Activated gamma-delta T cell (primary cell): ENCODE data around the gene ZEB1.
"Not testable (repeated sequence)": the region's sequence is repeated elsewhere in the genome, so short reads cannot be mapped to it uniquely, and the experiment has no call there.

ENCODE experiments used
- DNase-seq: peaks from one replicate; lab custom pipeline; 2025; lab: John Stamatoyannopoulos, UW

Gene ZEB1

DNA sequence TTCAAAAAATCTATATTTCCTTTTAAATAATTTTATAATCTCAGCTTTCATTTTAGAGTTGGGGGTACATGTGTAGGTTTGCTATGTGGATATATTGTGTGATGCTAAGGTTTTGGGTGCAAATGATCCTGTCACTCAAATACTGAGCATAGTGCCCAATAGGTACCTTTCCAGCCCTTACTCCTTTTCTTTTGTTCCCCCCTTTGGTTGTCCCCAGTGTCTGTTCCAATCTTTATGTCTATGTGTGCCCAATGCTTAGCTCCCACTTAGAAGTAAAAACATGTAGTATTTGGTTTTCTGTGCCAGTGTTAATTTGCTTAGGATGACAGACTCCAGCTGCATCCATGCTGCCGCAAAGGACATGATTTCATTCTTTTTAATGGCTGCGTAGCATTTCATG, 103.6 kb downstream of the ZEB1 start:
- no peak for DNase-seq

DNA sequence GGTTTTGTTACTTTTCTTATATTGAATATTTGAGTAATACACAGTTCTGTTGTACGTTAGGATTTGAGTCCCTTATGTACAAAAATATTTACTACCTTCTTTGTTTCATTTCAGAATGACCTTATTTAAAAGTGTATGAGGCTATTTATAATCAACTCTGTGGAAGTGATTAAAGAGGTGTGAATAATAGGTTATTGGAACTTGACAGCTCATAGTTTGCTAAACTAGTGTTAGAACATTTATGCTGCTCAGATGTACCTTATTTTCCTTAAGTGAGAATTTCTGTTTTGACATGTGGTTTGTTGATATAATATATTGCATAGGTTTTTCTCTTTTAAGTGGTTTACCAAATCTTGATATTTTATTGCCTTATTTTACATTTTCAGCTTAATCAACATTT, 105.5 kb downstream of the ZEB1 start:
- no peak for DNase-seq

DNA sequence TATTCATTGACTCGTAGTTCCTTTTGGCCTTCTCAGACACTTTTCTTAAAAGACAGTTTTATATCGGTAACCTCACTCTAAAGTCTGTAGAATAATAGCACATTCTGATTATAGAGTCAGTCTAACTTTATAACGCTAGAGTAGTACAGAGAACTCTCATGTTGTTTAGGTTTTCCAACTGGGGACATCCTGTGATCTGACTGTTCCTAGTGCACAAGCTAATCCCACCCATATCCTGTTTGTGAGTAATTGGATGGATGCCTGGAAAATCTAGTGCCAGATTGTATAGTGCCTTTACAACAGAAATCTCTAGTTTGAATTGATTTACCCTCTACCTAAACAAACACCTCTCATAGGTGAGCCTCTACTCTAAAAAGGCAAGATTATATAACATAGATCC, 107.4 kb downstream of the ZEB1 start:
- DNase-seq = no peak

DNA sequence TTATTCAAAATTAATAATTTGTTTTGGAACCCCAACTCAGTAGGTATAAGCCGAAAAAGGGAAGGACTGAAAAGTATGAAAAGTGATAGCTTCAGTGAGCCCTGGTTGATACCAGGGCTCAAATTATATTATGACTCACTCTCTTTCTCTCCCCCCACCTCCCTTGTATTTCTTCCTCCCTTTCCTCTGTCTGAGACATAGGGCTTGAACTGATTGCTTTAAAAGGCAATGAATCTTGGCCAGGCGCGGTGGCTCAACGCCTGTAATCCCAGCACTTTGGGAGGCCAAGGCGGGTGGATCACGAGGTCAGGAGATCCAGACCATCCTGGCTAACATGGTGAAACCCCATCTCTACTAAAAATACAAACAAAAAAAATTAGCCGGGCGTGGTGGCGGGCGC, 108.3 kb downstream of the ZEB1 start:
- not testable (repeated sequence) for DNase-seq

DNA sequence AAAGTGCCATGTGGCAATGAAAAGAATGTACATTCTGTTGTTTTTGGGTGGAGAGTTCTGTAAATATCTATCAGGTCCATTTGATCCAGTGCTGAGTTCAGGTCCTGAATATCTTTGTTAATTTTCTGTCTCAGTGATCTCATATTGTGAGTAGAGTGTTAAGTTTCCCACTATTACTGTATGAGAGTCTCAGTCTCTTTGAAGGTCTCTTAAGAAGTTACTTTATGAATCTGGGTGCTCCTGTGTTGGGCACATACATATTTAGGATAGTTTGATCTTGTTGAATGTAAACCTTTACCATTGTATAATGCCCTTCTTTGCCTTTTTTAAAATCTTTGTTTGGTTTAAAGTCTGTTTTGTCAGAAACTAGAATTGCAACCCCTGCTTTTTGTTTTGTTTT, 109.5 kb downstream of the ZEB1 start:
- not testable (repeated sequence) for DNase-seq

DNA sequence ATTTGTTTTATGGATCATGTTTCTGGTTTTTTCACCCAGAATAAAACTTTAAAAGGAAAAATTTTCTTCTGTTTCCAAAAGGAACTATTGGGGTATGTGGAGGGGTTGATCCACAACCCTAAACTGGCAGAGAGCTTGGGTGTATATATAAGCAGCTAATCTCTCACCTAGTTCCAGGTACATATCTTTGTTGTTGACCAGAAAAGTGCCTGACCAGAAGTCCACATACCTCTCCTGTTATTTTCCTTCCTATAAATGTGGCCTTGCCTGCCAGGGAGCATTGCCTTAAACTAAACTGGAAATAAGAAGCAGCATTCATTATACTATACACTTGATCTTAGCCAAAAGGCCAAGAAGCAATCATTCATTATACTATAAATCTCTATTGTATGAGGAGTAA, 112.0 kb downstream of the ZEB1 start:
- no peak for DNase-seq

DNA sequence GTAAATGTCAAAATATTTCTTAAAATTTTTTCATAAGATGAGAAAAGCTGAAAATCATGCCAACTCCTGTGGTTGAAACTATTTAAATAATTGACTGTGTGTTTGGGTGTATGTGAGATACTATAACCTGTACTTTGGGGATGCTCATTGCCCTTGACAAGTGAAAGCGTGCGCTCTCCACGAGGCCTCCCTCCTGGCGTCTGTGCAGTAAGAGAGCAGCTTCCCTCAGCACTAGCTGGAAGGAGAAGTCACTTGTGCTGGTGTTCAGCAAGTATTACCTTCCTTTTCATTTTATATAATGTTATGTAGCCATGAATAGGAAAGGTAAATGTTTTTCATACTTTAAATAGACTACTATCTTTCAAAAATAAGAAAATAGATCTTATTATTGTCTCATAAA, 118.9 kb downstream of the ZEB1 start:
- DNase-seq = no peak

DNA sequence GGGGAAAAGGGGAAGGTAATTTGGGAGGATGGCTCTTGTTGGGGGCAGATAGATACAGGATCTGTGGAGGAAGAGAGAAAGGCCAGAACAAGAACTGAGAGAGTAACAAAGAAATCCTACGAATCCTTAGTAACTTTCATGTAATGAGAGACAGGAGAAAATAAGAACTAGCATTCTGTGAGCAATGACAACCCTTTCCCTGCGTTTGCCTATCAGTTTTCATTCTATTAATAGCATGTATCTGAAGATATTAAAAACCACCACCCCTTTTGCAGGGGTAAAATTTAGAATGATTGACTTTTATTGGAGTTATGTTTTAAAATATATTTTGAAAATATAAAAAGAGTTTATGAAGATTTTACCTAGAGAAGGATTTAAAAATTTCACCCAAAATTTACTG, 132.8 kb downstream of the ZEB1 start:
- no peak for DNase-seq

DNA sequence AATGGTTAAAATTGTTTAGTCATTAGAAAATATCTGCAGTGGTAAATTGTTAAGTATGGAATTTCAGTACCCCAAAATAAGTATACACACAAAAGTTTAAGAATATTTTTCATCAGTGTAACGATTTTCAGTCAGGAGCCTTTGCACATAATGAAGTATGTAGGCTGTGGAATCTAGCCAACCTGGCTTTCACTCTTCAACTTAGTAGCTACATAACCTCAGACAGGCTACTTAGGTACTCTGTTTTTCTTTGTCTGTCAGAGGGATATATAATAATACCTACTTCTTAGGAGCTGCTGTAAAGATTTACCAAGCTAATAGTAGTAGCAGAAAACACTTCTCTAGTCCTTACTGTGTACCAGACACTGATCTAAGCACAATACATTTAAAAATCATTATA, 137.5 kb downstream of the ZEB1 start:
- no peak for DNase-seq

DNA sequence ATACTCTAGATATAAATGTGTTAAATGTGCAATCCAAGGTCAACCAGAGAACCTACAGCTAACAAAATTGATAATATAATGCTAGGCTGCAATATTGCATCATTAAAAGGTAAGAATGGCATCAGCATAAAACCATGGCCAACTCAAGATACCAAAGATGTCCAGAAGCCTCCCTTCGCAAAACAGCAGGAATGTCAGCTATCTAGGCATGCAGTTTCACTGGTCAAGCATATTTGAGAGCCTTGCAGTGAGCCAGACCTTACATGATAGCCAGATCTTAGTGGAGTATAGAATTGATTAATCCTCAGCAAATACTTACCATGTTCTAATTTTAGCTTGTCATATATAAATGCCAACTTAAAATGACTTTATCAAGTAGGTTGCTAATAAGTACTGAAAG, 138.8 kb downstream of the ZEB1 start:
- no peak for DNase-seq

DNA sequence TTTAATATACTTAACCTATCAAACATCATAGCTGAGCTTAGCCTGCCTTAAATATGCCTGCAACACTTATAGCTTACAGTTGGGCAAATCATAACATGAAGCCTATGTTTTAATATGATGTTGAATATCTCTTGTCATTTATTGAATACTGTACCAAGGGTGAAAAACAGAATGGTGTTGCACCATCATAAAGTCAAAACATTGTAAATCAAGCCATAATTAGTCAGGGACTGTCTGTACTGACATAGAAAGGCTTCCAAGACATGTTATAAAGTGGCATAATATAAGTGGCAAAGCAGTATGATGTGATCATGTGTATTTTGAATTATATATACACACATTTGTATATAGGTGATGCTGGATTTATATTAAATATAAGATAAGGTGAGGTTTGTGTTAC, 140.0 kb downstream of the ZEB1 start:
- no peak for DNase-seq

DNA sequence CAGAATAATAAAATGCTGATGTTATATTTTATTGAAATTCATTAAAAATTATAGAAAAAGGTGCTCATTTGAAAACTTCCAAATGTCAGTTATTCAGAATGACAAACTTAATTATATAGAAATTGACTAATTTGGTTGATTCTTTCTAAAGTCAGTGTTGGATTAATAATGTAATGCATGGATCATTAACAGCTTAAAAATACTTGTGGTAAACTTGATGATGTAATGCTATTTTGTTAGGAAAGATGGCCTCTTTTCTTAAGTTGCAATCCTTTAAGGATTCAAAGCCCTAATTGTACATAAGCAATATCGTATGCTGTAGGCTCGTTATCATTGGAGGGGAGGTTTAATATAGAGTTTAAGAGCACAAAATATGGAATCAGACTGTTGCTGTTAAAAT, 141.2 kb downstream of the ZEB1 start:
- no peak for DNase-seq

DNA sequence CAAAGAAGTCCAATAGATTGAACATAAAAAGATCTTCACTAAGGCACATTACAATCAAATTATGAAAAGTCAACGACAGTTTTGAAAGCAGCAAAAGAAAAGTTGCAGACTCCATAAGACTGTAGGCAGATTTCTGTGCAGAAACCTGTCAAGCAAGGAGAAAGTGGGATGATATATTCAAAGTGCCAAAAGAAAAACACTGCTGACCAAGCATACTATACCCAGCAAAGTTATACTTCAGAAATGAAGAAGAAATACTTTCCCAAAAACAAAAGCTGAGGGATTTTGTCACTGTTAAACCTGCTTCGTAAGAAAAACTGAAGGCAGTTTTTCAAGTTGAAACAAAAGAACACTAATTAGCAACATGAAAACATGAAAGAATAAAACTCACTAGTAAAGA, 145.5 kb downstream of the ZEB1 start:
- no peak for DNase-seq

DNA sequence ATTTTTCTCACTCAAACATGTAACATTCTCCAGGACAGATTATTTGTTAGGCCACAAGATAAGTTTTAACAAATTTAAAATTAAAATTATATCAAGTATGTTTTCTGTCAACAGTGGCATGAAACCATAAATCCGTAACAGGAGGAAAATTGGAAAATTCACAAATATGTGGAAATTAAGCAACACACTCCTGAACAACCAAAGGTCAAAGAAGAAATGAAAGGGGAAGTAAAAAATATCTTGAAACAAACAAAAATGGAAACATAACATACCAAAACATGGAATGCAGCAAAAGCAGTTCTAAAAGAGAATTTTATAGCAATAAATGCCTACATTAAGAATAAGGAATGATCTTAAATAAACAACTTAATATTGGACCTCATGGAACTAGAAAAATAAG, 147.3 kb downstream of the ZEB1 start:
- DNase-seq = no peak

DNA sequence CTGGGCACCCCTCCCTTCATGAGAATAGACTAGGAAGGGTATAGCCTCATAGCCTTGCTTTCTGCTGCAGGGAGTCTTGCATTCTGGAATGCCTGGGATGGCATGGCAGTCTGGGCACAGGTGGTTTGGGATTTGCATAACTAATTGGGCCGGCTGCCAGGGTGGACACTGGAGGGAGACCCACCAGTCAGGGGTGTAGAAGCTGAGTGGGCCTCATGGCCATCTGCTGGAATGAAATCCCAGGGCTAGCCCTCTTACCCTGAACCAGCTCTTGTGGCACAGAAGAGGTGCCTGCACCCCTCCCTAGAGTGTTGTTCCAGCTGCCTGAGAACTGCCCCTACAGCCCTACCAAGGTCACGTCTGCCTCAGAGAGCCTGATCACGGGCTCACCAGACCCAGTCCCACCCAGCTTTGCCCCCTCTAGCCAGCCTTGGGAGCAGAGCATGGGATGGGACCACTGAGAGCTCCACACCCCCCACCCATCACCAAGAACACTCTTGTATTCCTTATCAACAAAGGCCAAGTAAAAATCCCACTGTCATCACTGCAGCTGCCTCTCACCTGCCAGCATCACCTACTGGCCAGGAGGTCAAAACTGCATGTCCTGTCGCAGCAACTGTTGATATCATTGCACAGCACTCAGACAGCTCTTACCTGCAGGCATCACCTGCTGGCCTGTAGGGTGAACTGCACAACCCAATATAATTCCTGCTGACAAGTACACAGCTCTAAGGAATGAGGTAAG, 148.9 kb downstream of the ZEB1 start:
- DNase-seq = no peak

DNA sequence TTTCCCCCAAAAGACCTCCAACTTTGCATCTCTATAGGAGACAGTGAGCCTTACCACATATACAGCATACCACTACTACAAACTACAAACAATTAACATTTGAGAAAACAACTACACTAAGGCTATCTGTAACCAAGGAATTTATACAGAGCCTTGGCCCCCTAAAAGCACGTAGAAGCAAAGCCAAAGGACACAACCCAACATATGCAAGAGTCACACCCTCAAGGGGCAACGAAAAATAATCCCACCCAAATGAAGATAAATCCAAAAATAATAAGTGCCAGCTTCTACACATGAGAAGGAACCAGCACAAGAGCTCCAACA, 149.5 kb downstream of the ZEB1 start:
- no peak for DNase-seq

DNA sequence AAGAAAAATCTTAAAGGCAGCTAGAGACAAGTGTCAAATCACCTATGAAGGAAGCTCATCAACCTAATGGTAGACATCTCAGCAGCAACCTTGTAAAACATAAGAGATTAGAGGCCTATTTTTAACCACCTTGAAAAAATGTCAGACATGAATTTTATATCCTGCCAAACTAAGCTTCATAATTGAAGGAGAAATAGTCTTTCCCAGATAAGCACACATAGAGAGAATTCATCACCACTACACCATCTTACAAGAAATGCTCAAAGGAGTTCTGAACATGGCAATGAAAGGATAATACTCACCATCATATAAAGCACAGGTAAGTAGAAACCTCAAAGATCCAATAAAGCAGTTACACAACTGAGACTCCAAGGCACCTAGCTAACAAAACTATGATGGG, 156.5 kb downstream of the ZEB1 start:
- no peak for DNase-seq

DNA sequence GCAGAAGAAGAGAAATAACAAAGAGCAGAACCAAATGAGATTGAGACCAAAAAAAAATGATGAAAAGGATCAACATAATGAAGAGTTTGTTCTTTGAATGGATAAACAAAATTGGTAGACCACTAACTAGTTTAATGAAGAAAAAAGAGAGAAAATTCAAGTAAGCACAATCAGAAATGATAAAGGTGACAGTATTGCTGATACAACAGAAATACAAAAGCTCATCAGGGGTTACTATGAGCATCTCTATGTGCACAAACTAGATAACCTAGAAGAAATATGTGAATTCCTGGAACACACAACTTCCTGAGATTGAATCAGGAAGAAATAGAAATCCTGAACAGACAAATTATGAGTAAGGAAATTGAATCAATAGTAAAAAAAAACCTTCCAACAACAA, 157.1 kb downstream of the ZEB1 start:
- no peak for DNase-seq

DNA sequence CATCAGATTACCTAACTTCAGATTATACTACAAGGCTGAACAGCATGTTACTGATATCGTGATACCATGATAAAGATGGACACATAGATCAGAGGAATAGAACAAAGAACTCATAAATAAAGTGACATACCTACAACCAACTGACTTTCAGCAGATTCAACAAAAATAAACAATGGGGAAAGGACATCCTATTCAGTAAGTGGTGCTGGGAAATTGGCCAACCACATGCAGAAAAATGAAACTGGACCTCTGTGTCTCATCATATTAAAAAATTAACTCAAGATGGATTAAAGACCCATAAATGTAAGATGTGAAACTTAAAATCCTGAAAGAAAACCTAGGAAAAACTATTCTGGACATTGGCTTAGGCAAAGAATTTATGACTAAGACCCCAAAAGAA, 158.6 kb downstream of the ZEB1 start:
- DNase-seq = no peak

DNA sequence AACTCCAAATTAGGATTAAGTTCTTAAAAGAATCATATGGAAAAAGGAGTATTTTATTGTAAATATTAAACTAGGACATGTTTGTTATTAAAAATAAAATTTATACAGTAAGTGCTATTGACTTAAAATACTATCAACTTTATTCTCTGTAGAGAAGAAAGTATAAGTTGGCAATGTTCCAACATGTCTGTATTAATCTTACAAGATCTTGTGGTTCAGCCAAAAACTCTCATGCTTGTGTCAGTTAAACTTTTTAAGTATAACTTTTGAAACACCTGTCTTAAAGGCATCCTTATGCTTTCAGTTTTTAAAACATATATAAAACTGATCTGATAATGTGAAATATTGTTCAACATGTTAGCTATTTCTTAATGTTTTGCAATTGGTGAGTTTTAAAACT, 160.7 kb downstream of the ZEB1 start:
- no peak for DNase-seq

DNA sequence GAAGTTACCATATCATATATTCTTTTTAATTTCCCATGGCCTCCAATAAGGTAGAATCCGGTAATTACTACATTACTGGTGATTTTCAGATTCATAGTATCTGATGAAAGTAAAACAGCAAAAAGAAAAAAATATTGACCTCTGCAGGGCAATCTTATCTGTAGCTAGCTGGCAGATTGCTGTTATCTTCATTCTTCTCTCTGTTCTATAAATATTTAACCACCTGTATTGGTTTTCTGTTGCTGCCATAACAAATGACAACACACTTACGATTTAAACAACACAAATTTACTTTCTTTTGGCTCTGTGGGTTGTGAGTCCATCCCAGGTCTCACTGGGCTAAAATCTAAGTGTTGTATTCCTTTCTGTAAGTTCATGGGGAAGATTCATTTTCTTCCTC, 164.5 kb downstream of the ZEB1 start:
- DNase-seq = no peak

DNA sequence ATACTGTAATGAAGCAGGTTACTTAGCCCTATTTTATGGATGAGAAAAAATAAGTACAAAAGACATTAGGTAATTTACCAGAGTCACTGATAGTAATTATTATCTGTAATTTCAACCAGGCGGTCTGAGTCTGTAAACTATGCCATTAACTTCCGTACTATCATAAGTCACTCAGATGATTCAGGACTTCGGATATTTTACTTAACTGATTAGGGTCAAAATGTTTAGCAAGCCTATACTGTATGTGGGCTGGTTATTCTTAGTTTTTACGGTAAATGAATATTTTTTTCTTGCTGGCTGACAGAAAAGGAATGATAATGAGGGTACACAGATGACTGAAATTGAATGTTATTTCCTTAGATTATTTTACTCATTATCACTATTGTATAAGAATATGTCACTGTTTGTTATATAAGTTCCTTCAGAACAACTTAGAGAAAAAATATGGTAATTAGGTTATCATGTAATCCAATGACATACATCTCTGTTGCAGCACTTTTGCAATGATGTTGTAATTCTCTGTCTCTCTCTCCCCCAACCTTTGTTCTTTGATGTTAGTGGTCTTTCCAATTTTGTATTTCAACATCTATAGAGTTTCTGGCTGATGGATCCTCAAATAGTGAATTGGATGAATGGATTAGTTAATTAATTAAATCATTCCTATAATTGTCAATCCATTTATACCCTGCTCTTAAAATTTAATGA, 165.6 kb downstream of the ZEB1 start:
- no peak for DNase-seq

DNA sequence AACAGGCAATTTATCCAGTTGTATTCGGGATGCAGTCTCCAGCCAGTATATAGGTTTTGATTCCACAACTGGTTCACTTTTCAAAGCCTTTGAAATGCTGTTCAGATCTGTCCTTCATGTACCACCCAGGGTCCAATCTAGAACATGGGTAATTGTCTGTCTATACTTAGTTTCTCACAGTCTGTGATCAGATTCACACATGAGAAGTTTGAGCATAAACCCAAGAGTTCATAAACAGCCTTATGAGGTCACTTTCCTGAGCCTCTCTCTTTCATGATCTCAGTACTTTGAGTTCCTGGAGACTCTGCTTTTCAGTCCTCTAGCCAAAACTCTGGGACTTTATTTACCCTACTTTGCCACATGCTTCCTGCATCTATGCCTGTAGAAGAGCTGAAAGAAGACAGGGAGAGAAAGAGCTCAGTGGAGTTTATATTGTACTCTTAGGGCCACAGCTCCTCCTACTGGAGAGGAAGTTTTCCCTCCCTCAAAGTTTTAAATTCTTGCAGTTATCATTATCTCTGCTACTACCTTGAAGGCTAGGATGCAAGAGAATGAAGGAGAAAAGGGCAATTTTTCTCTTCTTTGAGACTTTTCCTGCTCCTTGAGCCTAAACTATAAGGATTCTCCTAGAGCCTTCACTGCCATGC, 172.0 kb downstream of the ZEB1 start:
- no peak for DNase-seq

DNA sequence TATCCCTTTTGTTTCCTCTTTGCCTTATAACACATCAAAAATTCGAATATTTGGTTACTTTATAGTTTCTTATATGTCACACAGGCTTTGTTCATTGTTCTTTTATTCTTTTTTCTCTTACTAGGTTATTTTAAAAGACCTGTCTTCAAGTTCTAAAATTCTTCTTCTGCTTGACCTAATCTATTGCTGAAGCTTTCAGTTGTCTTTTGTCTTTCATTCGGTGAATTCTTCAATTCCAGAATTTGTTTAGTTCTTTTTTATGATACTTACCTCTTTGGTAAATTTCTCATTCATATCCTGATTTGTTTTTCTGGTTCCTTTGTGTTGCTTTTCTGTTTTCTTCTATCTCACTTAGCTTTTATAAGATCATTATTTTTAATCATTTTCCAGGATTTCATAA, 188.4 kb downstream of the ZEB1 start:
- DNase-seq = no peak
